Skeletal muscle tissue (tissue), 5 donors: ENCODE measurements around the gene ZNHIT3. TPM values are rescaled to one million over a fixed set of nuclear protein-coding genes. Genes with fewer than 3 reads are reported as not detected.
A peak's percentile ranks its signal among the peaks of the same experiment; 100 is the strongest.

Experiments
- H3K27ac ChIP-seq: one replicate; pipeline ENCODE4 v1.7.0; 2013; ENCODE audit warnings: mild to moderate bottlenecking, low read depth, low read length, inconsistent platforms
- H3K27me3 ChIP-seq, 3 donors: one replicate each; pipeline ENCODE4 v1.7.0; 2013; ENCODE audit warnings: low read length in 3 of 3; ENCODE audit not compliant: control insufficient read depth in 3 of 3, insufficient read depth in 3 of 3
- H3K36me3 ChIP-seq, 3 donors: one replicate each; pipeline ENCODE4 v1.7.0; 2013; ENCODE audit warnings: low read length in 3 of 3; ENCODE audit not compliant: control insufficient read depth in 3 of 3, insufficient read depth in 3 of 3
- H3K4me1 ChIP-seq, 3 donors: one replicate each; pipeline ENCODE4 v1.7.0; 2013; ENCODE audit warnings: low read length in 3 of 3, mild to moderate bottlenecking in 3 of 3; ENCODE audit not compliant: control insufficient read depth in 3 of 3, insufficient read depth in 3 of 3
- H3K4me3 ChIP-seq, 3 donors: one replicate each; pipeline ENCODE4 v1.7.0; 2013; ENCODE audit warnings: low read length in 3 of 3
- H3K9ac ChIP-seq, 3 donors: one replicate each; pipeline ENCODE4 v1.7.0; 2013; ENCODE audit warnings: low read length in 3 of 3, mild to moderate bottlenecking in 3 of 3, moderate library complexity in 2 of 3, low read depth in 1 of 3
- H3K9me3 ChIP-seq, 3 donors: one replicate each; pipeline ENCODE4 v1.7.0; 2013; ENCODE audit warnings: low read length in 3 of 3; ENCODE audit not compliant: control insufficient read depth in 3 of 3
- small RNA-seq: library from RNA; depleted of rRNA; stranded (forward); fragments of <200 nt; gene quantifications from one replicate; pipeline ENCODE3, GENCODE V24; 2014
- total RNA-seq: library from RNA; depleted of rRNA; stranded (reverse); fragments of >200 nt; gene quantifications from one replicate; pipeline ENCODE4 v1.2.3, GENCODE V29; 2014
- donor health status: Osteomylitis.

The ZNHIT3 gene
- total RNA-seq, 1 donor from 2014 or later: 37.1 TPM

DNA sequence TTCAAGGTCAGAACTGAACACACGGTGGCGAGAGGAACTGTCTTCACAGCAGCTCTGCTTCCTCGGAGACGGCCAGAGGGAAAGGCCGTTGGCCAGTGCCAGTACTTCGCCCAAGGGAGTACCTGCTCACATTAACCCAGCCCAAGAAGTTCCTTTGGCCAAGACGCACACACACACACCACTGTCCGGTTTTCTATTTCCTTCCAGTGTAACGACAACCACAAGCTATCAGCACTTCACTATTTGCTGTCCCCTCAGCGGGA is 57.5 kb downstream of the ZNHIT3 start:
- peaks cover 30 to 40% (median 34%) of the 10 kb centered on the region in 3 donors for H3K4me1 ChIP-seq
- H3K4me3 ChIP-seq: peak overlapping the region; percentile 95 to 99 (median 99)

DNA sequence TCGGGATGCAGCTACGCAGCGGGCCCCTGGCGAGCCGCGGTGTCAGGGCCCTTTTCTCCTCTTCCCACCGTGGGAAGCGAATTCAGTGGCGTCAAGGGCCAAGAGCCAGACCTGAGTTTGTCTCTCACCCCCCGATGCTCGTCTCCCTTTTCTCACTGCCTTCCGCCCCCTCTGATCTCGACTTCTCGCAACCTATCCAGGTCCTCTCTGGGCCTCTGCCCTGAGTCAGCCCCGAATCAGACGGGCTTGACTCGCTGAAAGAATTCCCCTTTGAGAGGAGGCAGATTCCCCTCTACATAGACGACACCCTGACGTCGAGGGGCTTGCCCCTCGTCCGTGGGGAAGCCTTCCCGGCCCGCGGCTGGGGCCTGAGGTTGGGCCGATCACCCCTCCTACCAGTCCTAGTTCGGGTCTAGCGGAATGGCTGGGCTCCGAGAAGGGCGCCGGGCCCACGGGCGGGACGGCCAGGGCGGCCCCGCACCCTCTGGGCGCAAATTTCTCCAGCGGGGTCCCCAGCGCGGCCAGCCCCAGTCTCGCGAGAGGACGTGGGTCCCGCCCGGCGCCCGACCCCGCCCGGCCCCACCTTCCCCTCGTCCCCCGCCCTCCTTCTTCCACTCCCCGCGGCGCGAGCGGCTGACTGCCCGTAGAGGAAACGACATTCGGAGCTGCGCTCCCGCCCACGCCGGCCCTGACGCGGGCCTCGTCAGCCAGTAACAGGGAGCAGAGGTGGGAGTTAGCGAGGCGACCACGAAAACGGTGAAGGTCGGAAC is 58.0 kb downstream of the ZNHIT3 start, which contains the start of gene GGNBP2:
GGNBP2 (plus strand) TSS at position 613 of the 770 bp plus-strand sequence. CDS start 806 bp downstream, outside the sequence.
- H3K9me3 ChIP-seq: no peaks in the 10 kb centered on the region
- peaks cover 30 to 40% (median 34%) of the 10 kb centered on the region in 3 donors for H3K4me1 ChIP-seq
- H3K27ac ChIP-seq: peak within 1 kb of the TSS; percentile 100
- no peaks in the 10 kb centered on the region for H3K27me3 ChIP-seq
- H3K36me3 ChIP-seq: no peaks in the 10 kb centered on the region
- peak within 1 kb of the TSS; percentile 95 to 99 (median 99) for H3K4me3 ChIP-seq
- peak within 1 kb of the TSS; percentile 100 for H3K9ac ChIP-seq

More for the DNA sequence above, 57.5 kb downstream of the ZNHIT3 start:
- Histone ChIP-seq H3K9me3 (no peaks in the 10 kb centered on the region), H3K9ac (peak overlapping the region; percentile 100), H3K36me3 (peaks cover 0 to 2% (median 0%) of the 10 kb centered on the region in 3 donors), H3K27ac (peak overlapping the region; percentile 100), H3K27me3 (no peaks in the 10 kb centered on the region)

DNA sequence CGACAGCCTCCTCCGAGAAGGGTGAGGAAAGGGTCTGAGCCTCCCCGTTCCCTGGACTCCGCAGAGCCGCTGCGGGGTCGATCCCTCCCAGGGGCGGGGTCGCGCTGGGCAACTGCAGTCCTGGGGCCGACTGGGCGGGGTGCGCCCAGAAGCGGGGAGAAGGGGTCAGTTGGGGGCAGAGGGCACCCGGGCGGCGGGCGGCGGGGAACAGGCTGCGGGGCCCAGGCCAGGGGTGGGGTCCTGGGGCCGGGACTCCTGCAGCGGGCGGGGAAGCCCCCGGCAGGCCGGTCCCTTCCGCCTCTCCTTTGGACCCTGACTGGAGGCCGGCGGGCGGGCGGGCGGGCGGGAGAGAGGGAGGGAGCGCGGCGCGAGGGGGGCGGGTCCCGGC is 58.6 kb downstream of the ZNHIT3 start:
- no peaks in the 10 kb centered on the region for H3K36me3 ChIP-seq
- H3K4me1 ChIP-seq: peaks cover 30 to 40% (median 34%) of the 10 kb centered on the region in 3 donors
- H3K4me3 ChIP-seq: peak overlapping the region; percentile 94 to 99 (median 99)
- no peaks in the 10 kb centered on the region for H3K27me3 ChIP-seq
- H3K27ac ChIP-seq: peak overlapping the region; percentile 100
- H3K9me3 ChIP-seq: no peaks in the 10 kb centered on the region
- H3K9ac ChIP-seq: peak overlapping the region; percentile 100

Small RNA genes within 50 kb of the gene (small RNA-seq; reads per million reads assigned to genes)
- not detected for gene RNA5SP439

Other genes with a start within 250 kb of the ZNHIT3 start
- under 0.01 TPM for gene TBC1D3I, start 222.1 kb upstream of the ZNHIT3 start, total RNA-seq
- not detected for gene TBC1D3G, start 162.8 kb upstream of the ZNHIT3 start, total RNA-seq
- gene TBC1D3H, start 98.2 kb upstream of the ZNHIT3 start, total RNA-seq: not detected
- 20.9 TPM for gene MYO19, start 48.2 kb downstream of the ZNHIT3 start, total RNA-seq
- gene PIGW, start 48.3 kb downstream of the ZNHIT3 start, total RNA-seq: 4.7 TPM
- gene GGNBP2, start 58.2 kb downstream of the ZNHIT3 start, total RNA-seq: 44.9 TPM
- gene DHRS11, start 105.2 kb downstream of the ZNHIT3 start, total RNA-seq: 4.2 TPM
- gene MRM1, start 114.9 kb downstream of the ZNHIT3 start, total RNA-seq: 4.2 TPM